ENCODE results near the gene GPD1.

The GPD1 gene

DNA sequence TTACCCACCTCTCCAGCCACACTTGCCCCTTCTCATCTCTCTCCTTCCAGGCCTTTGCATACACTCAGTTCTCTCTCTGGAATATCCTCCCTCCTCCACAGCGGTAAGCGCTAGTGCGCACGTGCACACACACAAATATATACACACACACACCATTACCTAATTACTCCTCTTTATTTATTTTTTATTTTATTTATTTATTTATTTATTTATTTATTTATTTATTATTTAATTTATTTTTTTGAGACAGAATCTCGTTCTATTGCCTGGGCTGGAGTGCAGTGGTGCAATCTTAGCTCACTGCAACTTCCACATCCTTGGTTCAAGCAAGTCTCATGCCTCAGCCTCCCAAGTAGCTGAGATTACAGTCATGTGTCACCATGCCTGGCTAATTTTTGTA, 34.7 kb upstream of the GPD1 start:
- DNase-seq (ENCODE audit: low spot score): no peak
- TF ChIP-seq, protein P1, sequence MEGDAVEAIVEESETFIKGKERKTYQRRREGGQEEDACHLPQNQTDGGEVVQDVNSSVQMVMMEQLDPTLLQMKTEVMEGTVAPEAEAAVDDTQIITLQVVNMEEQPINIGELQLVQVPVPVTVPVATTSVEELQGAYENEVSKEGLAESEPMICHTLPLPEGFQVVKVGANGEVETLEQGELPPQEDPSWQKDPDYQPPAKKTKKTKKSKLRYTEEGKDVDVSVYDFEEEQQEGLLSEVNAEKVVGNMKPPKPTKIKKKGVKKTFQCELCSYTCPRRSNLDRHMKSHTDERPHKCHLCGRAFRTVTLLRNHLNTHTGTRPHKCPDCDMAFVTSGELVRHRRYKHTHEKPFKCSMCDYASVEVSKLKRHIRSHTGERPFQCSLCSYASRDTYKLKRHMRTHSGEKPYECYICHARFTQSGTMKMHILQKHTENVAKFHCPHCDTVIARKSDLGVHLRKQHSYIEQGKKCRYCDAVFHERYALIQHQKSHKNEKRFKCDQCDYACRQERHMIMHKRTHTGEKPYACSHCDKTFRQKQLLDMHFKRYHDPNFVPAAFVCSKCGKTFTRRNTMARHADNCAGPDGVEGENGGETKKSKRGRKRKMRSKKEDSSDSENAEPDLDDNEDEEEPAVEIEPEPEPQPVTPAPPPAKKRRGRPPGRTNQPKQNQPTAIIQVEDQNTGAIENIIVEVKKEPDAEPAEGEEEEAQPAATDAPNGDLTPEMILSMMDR (IDR thresholded peaks at IDR 0.05; ENCODE audit: extremely low read depth, missing control alignments): no peak

DNA sequence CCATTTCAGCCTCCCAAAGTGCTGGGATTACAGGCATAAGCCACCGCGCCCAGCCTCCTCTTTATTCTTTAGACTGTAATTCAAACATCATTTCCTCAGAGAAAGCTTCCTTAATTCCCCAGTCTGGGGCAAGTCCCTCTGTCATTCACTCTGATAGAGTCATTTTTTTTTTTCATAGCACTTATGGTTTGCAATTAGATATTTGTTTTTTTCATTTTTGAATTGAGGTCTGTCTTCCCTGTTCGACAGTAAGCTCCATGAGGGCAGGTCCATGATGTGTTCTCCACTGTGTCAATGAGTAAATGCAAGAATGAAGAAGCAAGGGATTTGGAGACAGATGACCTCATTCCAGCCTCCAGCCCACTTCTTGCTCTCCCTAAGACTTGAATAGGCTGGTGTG, 34.3 kb upstream of the GPD1 start:
- DNase-seq (ENCODE audit: low spot score): no peak

DNA sequence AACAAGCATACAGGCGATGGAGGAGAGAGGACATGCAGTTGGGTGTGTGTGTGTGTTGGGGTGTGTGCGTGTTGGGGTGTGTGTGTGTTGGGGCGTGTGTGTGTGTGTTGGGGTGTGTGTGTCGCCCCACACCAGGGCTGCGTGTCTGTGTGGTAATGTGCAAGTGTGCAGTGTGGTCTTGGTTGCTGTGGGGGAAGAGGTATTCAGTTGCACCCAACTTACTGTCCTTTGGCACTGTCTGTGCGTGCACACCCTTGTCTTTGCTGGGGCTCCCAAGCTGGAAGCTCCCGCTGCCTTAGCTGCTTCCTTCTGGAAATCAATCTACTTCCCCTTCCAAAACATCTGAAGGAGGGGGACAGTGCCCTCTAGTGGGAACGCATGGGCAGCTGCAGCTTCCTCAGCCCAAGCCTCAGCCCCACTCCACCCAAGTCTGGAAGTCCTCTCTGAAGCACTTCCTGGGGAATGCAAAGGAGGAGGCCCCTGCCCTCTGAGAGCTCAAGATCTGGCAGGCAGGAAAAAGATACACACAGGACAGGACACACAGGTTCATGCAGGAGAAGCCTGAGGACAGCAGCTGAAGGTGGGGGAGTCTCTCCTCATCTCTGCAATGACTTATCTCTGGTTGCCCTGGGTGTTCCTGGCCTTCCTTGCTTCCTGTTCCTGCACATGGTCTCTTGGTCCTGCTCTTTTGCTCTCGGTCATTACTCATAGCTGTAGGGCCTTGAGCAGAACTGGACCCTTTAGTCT, 33.3 kb upstream of the GPD1 start:
- DNase-seq (ENCODE audit: low spot score): peak; percentile 69
- TF ChIP-seq, protein P1 (IDR thresholded peaks at IDR 0.05; ENCODE audit: extremely low read depth, missing control alignments): peak; percentile 92

More for the DNA sequence above, 34.3 kb upstream of the GPD1 start:
- TF ChIP-seq, protein P1 (IDR thresholded peaks at IDR 0.05; ENCODE audit: extremely low read depth, missing control alignments): no peak

DNA sequence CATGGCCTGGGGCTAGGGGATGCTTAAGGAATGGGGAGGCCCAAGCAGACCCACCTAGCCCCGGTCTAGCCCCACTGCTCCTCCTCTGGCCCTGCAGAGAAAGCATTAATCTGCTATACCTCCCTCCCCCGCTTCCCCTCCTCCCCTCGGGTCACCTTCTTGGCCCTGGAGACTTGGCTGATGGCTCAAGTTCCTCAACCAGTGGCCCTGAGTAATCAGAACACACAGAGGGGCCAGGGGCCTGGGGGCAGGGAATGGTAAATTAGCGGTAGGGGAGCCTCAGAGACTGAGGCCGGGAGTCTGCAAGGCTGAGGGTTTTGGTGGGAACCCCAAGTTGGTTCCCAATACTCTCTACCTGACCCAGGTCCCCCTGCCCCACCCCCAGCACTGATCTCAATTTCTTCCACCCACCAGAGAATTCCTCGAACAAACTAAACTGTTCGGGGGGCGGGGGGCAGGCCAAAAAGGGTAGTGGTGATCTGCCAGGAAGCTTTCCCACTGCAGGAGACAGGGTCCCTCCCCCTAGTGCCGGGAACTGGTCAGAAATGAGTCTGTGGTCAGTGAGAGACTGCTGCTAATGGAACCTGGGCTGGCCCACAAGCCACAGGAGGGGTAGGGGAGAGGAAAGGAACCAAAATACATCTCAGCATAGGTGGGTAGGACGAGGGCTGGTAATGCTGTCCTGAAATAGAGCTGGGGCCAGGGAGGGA, 31.5 kb upstream of the GPD1 start:
- TF ChIP-seq, protein P1 (IDR thresholded peaks at IDR 0.05; ENCODE audit: extremely low read depth, missing control alignments): no peak
- DNase-seq (ENCODE audit: low spot score): no peak

DNA sequence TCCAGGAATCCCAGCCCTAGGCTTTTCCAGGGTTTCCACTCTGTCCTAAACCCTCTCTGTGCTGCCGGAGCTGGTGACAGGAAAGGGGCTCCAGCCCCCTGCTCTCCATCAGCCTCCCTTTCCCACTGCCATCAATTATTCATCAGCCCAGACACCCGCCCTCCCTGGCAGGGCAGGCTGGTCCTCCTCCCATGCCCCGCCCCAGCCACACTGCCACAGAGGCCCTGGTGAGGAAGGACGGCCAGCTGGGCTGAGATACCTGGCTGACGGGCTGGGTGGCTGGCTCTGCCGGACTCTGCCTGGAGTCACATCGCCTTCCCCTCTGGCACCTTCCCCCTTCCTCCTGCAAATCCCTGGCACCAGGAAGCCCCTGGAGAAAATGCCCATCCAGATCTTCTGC, 30.6 kb upstream of the GPD1 start:
- TF ChIP-seq, protein P1 (IDR thresholded peaks at IDR 0.05; ENCODE audit: extremely low read depth, missing control alignments): no peak
- no peak for DNase-seq (ENCODE audit: low spot score)

DNA sequence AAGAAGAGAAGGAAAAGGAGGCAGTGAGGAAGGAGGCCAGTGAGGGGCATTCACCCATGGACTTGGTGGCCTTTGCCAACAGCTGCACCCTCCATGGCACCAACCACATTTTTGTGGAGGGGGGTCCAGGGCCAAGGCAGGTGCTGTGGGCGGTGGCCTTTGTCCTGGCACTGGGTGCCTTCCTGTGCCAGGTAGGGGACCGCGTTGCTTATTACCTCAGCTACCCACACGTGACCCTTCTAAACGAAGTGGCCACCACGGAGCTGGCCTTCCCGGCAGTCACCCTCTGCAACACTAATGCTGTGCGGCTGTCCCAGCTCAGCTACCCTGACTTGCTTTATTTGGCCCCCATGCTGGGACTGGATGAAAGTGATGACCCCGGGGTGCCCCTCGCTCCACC, 30.1 kb upstream of the GPD1 start:
- DNase-seq (ENCODE audit: low spot score): no peak
- TF ChIP-seq, protein P1 (IDR thresholded peaks at IDR 0.05; ENCODE audit: extremely low read depth, missing control alignments): no peak

Data from GM20000 (cell line).